Activated CD4-positive, CD25-positive, alpha-beta regulatory T cell treated with anti-CD3 and anti-CD28 coated beads, Interleukin-2, amount 50 U/mL, for 16 hours (primary cell): ENCODE data around the gene RPS6KA4.

ENCODE experiments used
- DNase-seq: peaks from one replicate; pipeline ENCODE4 v3.0.0-alpha.2; 2020; ENCODE audit warnings: low read depth, low spot score

Gene RPS6KA4

DNA sequence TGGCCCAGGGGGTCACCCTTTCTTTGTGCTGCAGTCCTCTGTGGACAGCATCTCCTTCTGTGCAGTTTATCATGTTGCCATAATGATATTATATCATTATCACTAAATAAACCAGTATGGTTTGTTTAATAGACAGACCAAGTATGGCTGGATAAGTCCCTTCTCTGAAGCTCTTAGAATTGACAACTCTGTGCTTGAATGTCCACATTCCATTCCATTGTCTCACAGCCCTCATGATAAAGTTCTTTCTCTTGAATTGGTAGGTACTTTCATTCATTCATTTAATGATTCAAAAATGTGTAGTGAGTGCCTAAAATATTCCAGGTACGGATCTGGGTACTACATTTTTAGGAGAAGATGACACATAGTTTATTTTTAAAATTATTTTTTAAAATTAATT is 7.8 kb downstream of the RPS6KA4 start:
- no peak for DNase-seq

DNA sequence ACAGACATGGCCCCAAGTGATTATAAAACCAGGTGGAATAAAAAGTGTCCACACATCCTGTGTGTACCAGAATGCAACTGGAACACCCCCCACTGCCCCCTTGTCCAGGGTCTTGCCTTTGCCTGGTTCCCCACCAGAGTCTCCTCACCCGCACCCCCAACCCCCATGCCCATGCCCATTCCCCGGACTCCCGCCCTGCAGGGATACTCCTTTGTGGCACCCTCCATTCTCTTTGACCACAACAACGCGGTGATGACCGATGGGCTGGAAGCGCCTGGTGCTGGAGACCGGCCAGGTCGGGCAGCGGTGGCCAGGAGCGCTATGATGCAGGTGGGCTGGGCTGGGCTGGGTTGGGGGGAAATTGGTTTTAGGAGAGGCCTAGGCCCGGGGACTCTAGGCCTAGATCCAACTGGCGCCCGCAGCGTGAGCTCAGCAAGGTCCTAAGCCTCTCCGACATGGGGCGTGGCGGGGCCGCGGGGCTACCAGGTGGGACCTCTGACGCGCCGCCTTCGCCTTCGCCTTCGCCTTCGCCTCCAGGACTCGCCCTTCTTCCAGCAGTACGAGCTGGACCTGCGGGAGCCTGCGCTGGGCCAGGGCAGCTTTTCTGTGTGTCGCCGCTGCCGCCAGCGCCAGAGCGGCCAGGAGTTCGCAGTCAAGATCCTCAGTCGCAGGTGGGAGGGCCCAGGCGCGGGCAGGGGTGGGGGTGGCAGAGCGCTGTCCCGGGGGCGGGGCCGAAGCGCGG is 9.1 kb downstream of the RPS6KA4 start:
- no peak for DNase-seq

DNA sequence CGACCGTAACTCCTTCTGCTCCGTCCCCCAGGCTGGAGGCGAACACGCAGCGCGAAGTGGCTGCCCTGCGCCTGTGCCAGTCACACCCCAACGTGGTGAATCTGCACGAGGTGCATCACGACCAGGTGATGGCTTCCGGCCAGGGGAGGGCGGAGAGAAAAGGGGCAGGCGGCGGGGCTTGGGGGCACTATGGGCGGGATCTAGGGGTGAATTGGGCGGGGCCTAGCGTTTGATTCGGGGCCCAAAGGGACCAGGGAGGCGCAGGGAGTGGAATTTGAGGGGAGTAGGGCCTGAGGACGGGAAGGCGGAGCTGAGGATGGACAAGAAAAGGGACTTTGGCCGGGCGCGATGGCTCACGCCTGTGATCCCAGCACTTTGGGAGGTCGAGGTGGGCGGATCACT is 9.7 kb downstream of the RPS6KA4 start:
- DNase-seq, result no peak

DNA sequence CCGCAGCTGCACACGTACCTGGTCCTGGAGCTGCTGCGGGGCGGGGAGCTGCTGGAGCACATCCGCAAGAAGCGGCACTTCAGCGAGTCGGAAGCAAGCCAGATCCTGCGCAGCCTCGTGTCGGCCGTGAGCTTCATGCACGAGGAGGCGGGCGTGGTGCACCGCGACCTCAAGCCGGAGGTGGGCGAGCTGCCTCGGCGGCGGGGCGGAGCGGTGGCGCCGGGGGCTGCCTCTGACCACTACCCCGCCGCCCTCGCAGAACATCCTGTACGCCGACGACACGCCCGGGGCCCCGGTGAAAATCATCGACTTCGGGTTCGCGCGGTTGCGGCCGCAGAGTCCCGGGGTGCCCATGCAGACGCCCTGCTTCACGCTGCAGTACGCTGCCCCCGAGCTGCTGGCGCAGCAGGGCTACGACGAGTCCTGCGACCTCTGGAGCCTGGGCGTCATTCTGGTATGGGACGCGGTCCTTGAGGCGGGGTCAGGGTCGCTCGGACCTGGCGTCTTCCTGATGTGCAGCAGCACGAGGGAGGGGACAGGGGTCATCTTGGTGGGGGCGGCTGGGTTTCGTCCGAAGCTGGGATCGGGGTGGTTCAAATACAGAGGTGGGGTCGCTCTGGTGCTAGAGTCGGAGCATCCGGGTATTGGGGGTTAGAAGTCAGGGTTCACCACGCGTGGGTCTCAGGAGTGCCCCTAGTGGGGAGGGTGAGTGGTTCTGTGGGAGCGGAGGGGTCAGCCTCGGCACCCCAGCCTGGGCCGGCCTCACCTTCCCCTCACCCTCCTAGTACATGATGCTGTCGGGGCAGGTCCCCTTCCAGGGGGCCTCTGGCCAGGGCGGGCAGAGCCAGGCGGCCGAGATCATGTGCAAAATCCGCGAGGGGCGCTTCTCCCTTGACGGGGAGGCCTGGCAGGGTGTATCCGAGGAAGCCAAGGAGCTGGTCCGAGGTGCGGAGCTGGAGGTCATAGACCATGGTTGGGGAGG is 10.8 kb downstream of the RPS6KA4 start:
- no peak for DNase-seq

DNA sequence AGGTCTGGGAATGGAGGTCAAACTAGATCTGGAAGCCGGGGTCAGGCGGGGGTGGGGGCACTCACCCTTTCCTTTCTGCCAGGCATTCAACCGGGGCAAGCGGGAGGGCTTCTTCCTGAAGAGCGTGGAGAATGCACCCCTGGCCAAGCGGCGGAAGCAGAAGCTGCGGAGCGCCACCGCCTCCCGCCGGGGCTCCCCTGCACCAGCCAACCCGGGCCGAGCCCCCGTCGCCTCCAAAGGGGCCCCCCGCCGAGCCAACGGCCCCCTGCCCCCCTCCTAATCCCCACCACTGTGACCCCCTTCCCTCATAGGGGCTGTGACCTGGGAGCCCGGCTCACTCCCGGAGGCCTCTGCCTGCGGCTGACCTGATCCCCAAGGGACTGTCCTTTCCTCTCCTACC is 12.2 kb downstream of the RPS6KA4 start:
- no peak for DNase-seq

DNA sequence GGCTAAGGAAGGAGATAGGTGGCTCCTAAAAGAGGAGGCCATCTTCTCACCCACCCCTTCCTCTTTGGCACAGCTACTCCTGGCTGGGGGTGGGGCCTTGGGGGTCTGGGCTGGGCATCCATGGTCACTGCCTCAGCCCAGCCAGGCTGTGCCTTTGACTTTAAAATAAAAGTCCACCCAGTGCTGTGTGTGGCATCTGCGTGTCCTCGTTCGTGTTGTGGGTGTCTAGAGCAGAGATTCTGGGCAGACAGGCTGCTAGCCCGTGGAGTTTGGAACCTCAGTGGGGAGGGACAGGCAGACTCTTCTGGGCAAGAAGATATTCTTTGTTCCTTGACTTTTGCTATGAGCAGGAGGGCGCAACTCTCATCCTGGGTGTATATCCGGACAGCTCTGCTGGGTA is 13.1 kb downstream of the RPS6KA4 start:
- no peak for DNase-seq

DNA sequence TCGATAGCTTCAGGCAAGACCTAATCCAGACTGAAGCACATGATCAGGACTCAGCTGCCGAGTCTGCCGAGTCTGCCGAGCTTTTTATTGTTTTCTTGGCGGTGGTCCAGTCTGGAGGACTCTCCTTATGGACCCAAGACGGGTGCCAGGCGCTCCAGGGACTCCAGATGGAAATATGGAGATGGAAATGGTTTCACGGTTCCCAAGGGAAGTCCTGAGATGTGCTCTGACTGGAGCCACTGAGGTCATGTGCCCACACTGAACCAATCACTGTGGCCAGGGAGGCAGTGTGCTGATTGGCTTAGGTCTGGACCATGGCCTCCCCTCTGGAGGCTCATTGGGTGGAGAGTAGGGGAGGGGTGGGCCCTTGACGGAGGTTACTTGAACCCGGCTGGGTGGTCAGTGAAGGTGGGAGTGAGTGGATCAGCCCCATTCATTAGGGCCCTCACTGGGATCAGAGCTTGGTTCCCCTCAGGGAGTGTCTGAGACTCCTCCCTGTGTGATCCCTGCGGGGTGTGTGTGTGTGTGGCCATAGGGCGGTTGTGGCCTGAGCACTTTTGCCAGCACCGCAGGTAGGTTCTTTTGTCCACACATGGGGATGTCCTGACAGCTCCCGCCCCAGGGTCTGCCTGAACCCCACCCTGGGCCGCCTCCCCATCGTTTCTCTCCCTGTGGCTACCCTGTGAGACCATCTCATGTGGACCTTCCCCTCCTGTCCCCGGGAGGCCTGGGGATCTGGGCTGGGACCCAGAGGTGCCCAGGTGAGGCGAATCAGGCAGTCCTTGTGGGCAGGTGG is 14.0 kb downstream of the RPS6KA4 start:
- DNase-seq, result no peak

DNA sequence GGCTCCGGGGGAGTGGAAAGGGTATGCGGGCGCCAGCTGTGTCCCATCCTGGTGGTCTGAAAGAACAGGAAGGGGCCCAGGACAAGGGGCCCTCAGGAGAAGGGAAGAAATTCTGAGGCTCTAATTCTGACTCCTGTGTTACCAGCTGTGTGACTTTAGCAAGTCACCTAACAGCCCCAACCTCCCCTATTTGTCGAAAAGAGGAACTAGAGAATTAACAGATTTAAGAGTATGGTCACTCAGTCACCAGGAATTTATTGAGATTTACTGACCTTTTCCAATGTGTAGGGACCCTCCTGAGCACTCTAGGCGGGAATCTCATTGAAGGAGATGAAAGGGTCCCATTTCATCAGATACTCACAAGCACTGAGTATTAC is 14.6 kb downstream of the RPS6KA4 start:
- DNase-seq, result no peak

DNA sequence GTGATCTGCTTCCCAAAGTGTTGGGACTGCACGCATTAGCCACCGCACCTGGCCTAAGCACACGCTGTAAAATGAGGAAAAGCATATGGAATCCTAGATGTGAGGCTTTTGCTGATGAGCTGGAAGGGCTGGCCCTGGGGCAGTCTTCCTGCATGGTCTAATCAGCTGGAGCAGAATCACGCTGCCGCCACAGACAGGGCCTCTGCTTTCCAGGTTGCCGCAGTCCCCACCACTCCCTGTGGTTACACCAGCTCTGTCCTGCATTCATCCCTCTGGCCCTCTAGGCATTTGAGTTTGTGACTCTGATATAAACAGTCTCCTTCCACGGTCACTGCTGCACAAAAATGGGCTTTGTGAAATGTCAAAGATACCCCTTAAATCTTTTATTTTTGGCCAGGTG is 17.1 kb downstream of the RPS6KA4 start:
- no peak for DNase-seq

DNA sequence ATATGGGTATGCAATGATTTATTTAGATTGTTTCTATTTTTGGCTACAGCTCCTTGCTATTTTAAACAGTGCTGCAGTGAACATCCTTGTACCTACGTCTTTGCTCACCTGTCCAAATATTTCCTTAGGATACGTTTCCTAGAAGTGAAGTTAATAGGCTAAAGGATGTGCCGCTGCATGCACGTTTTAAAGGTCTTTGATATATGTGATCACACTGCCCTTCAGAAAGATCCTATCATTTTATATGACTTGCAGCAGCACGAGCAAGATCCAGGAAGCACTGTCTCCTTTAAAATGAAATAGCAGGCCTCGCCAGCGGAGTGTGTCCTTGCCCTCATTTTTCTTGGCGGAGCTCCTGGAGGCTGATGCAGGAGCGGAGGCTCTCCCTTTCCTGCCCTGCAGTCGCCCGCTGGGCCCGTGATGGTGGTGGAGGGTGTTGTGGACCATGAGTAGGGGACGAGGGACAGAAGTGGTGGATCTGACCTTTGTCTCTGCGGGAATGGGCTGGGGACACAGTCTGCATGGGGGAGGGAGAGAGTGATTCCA is 19.4 kb downstream of the RPS6KA4 start:
- DNase-seq, result no peak

DNA sequence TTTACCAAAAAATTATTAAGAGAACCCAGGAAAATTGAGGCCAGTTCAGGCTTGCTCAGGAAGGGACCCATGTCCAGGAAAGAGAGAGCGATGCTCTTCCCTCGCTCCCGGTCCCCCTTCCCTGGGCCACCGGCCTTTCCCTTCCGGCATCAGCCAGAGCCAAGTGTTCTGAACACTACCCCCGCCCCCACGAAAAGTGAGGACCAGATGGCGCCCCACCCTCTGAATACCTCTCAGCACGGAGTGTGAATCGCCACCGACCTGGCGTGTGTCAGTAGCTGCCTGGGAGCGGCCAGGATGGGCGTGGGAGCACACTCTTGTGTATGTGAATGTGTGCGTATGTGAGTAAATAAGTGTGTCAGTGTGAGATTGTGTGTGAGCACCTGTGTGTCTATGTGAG is 20.2 kb downstream of the RPS6KA4 start:
- DNase-seq, result no peak

DNA sequence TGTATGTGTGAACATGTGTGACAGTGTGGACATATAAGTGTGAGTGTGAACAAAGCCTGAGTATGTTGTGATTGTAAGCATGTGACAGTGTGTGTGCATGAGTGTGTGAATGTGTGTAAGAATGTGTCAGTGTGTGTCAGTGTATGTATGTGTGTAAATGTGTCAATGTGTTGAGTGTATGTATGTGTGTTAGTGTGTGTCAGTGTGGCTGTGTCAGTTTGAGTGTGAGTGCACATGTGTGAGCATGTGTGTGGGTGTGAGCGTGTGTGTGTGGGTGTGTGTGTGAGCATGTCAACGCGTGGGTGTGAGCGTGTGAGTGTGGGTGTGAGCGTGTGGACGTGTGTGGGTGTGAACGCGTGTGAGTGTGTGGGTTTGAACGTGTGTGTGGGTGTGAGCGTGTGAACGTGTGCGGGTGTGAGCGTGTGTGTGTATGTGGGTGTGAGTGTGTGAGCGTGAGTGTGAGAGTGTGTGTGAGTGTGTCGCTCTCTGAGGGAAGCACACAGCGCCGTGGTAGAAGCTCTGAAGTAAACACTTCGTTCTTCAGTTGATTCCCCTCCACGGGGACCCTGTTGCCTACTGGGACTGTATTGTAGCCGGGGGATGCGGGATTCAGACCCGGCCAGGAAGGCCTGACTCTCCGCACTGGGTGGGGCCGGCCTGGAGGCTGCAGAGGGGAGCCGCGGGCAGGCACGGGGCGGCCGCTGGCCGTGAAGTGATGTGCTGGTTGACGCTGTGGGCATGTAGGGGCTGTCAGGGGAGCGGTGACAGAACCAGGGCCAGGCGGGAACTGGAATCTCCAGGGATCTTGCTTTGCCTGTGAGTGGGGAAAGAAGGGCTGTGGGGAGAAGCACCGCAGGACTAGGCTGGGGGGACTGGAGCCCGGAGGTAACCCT is 21.1 kb downstream of the RPS6KA4 start:
- DNase-seq, result no peak

DNA sequence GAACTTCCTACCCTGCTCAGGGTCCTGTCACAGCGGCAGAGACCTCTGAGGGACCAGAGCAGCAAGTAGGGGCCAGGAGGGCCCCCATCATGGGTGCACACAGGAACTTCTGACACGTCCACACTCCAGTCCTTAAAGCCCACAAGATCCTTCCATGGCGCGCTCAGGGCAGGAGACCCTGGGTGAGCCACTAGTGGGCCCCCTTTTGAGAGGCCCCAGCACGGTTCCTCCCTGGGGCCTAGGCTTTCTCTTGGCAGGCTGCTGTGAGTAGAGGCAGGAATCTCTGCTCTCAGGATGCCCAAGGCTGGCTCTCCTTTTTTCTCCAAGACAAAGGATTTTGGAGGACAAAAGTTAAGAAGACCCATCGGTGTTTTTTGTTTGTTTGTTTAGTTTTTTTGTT is 22.4 kb downstream of the RPS6KA4 start:
- no peak for DNase-seq

DNA sequence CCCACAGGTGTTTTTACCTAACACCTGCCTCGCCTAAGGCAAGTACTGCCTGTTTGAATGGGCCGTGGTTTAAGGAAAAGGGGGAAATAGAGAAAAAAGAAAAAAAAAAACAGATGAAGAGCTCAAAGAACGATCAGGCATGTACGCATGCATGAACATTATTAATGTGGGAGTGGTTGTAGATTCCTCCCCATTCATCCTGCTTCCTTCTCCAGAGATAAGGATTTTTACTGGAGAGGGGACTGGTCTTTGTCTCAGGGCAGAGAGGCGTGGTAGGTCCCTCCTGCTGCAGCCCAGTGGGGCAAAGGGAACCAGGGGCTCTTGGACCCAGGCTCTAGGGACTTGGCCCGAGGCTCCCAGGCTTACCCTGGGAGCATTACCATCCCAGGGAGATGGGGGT is 23.1 kb downstream of the RPS6KA4 start:
- no peak for DNase-seq

DNA sequence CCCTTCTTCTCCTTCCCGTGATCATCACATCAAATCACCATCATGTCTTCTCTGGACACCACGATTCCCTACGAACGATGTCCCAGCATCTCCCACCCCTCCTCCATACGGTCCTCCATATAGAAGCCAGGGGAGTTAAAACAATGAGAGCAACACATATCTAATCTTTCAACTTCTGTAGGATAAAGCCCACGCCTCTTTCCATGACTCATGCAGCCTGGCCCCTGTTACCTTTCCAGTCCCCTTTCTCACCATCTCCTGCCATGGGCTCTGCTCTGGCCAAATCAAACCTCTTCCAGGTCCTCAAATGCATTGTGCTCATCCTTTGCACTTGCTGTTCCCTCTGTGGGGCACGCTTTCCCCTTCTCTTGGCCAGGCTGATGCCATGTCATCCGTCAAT is 23.6 kb downstream of the RPS6KA4 start:
- no peak for DNase-seq

DNA sequence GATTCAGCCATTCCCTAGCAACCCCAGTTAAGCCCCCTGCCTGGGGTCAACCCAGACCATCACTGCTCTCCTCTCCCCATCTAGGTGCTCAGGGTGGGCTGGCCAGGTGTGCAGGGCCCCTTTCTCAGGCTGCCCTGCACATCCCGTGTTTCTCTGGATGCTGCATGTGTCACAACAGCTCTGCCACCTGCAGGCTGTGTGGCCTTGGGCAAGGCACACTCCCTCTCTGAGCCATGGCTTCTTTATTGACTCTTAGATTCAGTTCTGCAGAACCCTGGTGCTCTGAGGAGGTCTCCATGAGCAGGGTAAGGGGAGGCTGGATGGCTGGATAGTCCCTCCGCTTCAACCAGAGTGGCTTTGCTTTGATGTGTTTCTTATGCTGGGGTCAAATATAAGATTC is 24.6 kb downstream of the RPS6KA4 start:
- no peak for DNase-seq

DNA sequence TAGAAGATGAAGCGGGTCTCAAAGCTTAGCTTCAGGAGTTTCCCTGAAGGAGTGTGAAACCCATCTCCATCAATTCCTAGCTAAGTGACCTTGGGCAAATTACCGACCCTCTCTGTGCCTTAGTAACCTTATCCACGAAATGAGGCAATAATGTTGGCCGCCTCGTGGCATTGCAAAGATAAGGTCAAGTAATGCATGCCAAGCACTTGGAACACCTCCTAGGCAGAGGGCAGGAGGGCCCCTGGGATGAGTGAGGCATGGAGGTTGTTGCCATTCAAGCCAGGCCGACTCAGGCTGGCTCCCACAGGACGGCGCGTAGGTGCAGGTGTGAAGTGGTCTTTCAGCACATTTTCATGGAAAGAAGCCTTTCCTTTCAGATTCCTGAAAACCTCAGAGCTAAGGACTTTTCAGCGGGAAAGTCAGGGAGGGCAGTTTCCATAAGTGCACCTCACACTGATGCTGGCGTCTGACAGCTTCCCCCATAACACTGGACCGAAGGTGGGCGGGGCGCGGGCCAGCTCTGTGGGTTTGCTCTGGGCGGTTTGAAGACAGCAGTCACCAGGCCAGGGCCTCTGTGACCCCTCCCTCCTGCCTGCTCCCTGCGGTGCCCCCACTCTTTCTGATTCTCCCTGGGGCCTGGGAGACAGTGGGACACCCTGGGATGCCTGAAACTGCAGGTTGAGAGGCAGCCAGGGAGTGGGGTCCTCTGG is 25.2 kb downstream of the RPS6KA4 start:
- no peak for DNase-seq

DNA sequence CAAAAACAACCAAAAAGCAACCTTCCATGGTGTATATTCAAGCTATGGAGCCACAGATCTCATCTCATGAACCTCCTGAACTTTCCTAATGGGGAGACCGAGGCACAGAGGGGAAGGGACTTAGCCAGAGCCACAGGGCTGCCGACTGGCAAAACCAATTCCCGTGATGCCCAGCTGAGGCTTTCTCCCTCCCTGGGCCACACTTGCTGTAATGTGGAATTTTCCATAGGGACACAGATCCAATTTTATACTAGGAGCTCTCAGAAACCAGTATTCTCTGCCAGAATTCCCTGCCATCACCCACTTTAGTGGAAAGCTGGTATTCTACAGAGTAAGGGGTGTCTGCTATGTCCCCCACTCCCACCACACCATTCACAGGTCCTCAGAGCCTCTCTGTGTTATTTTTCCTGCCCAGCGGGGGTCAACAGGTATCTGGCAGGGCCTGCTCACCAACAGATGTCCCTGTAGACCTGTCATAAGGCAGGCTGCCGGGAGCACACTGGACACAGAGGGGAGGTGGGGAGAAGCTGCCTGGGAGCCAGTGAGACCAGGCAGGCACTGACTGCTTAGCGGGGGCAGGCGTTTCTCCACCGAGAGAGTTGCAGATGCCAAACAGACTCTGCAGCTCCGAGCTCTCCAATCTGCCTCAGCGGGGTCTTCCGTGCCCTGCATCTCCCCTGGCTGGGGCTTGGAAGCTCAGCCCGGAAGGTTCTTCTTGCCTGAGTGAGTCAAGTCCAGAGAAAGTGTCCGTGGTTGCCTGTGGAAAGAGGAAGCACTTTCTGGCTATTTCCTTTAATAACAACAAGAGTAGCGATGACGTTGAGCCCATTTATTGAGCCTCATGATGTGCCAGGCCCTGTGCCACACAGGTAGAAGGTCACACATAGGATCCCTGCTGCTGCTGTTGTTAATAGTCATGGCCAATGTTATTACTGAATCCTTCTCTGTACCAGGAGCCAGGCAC is 26.3 kb downstream of the RPS6KA4 start:
- DNase-seq, result no peak
